Esophagus muscularis mucosa (tissue), 4 donors: ENCODE data around the gene CFAP92.

Experiments used
- CTCF ChIP-seq, 3 experiments: fragments of 200-600 bp in 2 of 3; fragments of 450-650 bp in 1 of 3; sonication (generic) in 2 of 3; IDR thresholded peaks; one replicate each; pipeline ENCODE4 v1.5.1; 2017 to 2019; ENCODE audit warnings: antibody characterized with exemption in 3 of 3, mild to moderate bottlenecking in 2 of 3, moderate library complexity in 1 of 3
- EP300 ChIP-seq: sonication (generic); formaldehyde crosslinking; IDR thresholded peaks from one replicate; pipeline ENCODE4 v1.6.1; 2017; ENCODE audit warnings: antibody characterized with exemption
- POLR2A ChIP-seq: fragments of 450-650 bp; IDR thresholded peaks from one replicate; pipeline ENCODE4 v1.6.1; 2017; ENCODE audit warnings: antibody characterized with exemption, moderate library complexity, mild to moderate bottlenecking, low read depth
- POLR2AphosphoS5 ChIP-seq, 2 donors: sonication (generic); formaldehyde crosslinking; IDR thresholded peaks; one replicate each; pipeline ENCODE4 v1.6.1; 2017; ENCODE audit warnings: antibody characterized with exemption in 2 of 2

GRCh38 chr3:128949158-128949557, 44.7 kb downstream of the CFAP92 start:
- TF ChIP-seq CTCF (IDR thresholded peaks at IDR 0.05) (no peak), EP300 (no peak), POLR2A (no peak), POLR2AphosphoS5 (IDR thresholded peaks at IDR 0.05) (no peak)
